Measurements from ENCODE around the gene LRP1. TPM values are rescaled to one million over a fixed set of nuclear protein-coding genes. Genes with fewer than 3 reads are reported as not detected.

Gene LRP1
- total RNA-seq, 1 donor = 56.0 TPM

- H3K4me1 ChIP-seq (ENCODE audit: insufficient read depth, low read length) = peaks cover 73% of the 10 kb centered on the region
- H3K4me3 ChIP-seq (ENCODE audit: low read length) = no peak overlapping the region
- H3K9me3 ChIP-seq (ENCODE audit: low read depth, low read length) = no peaks in the 10 kb centered on the region
- peaks cover 36% of the 10 kb centered on the region for H3K27me3 ChIP-seq (ENCODE audit: insufficient read depth, low read length)
These were observed 105.9 kb downstream of the LRP1 start for GRCh38 chr12:57234233-57234570.

GRCh38 chr12:57234571-57235016 lies 106.3 kb downstream of the LRP1 start:
- no peaks in the 10 kb centered on the region for H3K9me3 ChIP-seq (ENCODE audit: low read depth, low read length)
- no peak overlapping the region for H3K4me3 ChIP-seq (ENCODE audit: low read length)
- peaks cover 39% of the 10 kb centered on the region for H3K27me3 ChIP-seq (ENCODE audit: insufficient read depth, low read length)
- peaks cover 73% of the 10 kb centered on the region for H3K4me1 ChIP-seq (ENCODE audit: insufficient read depth, low read length)

GRCh38 chr12:57235017-57235727 lies 106.9 kb downstream of the LRP1 start:
- peaks cover 73% of the 10 kb centered on the region for H3K4me1 ChIP-seq (ENCODE audit: insufficient read depth, low read length)
- peaks cover 45% of the 10 kb centered on the region for H3K27me3 ChIP-seq (ENCODE audit: insufficient read depth, low read length)

GRCh38 chr12:57235728-57236131 lies 107.4 kb downstream of the LRP1 start:
- H3K9me3 ChIP-seq (ENCODE audit: low read depth, low read length) = no peaks in the 10 kb centered on the region
- H3K27me3 ChIP-seq (ENCODE audit: insufficient read depth, low read length) = peaks cover 51% of the 10 kb centered on the region
- peaks cover 73% of the 10 kb centered on the region for H3K4me1 ChIP-seq (ENCODE audit: insufficient read depth, low read length)
- H3K4me3 ChIP-seq (ENCODE audit: low read length) = no peak overlapping the region

More at GRCh38 chr12:57235017-57235727, 106.9 kb downstream of the LRP1 start:
- no peak overlapping the region for H3K4me3 ChIP-seq (ENCODE audit: low read length)
- no peaks in the 10 kb centered on the region for H3K9me3 ChIP-seq (ENCODE audit: low read depth, low read length)

- H3K27me3 ChIP-seq (ENCODE audit: insufficient read depth, low read length) = peaks cover 57% of the 10 kb centered on the region
These were observed 108.1 kb downstream of the LRP1 start for GRCh38 chr12:57236201-57236924.

GRCh38 chr12:57236925-57237595 lies 108.8 kb downstream of the LRP1 start:
- Histone ChIP-seq H3K9me3 (ENCODE audit: low read depth, low read length) (no peaks in the 10 kb centered on the region), H3K27me3 (ENCODE audit: insufficient read depth, low read length) (peaks cover 64% of the 10 kb centered on the region), H3K4me3 (ENCODE audit: low read length) (no peak overlapping the region), H3K4me1 (ENCODE audit: insufficient read depth, low read length) (peaks cover 80% of the 10 kb centered on the region)

More at GRCh38 chr12:57236201-57236924, 108.1 kb downstream of the LRP1 start:
- Histone ChIP-seq H3K4me1 (ENCODE audit: insufficient read depth, low read length) (peaks cover 73% of the 10 kb centered on the region), H3K9me3 (ENCODE audit: low read depth, low read length) (no peaks in the 10 kb centered on the region), H3K4me3 (ENCODE audit: low read length) (no peak overlapping the region)

- Histone ChIP-seq H3K27me3 (ENCODE audit: insufficient read depth, low read length) (peaks cover 69% of the 10 kb centered on the region), H3K4me3 (ENCODE audit: low read length) (no peak overlapping the region), H3K9me3 (ENCODE audit: low read depth, low read length) (no peaks in the 10 kb centered on the region), H3K4me1 (ENCODE audit: insufficient read depth, low read length) (peaks cover 85% of the 10 kb centered on the region)
These were observed 109.3 kb downstream of the LRP1 start for GRCh38 chr12:57237596-57237931.

GRCh38 chr12:57237932-57238853 lies 109.9 kb downstream of the LRP1 start:
- Histone ChIP-seq H3K4me1 (ENCODE audit: insufficient read depth, low read length) (peaks cover 91% of the 10 kb centered on the region), H3K9me3 (ENCODE audit: low read depth, low read length) (no peaks in the 10 kb centered on the region), H3K27me3 (ENCODE audit: insufficient read depth, low read length) (peaks cover 71% of the 10 kb centered on the region), H3K4me3 (ENCODE audit: low read length) (peak overlapping the region; percentile 15)

- peaks cover 95% of the 10 kb centered on the region for H3K4me1 ChIP-seq (ENCODE audit: insufficient read depth, low read length)
- H3K9me3 ChIP-seq (ENCODE audit: low read depth, low read length) = no peaks in the 10 kb centered on the region
- peaks cover 71% of the 10 kb centered on the region for H3K27me3 ChIP-seq (ENCODE audit: insufficient read depth, low read length)
- H3K4me3 ChIP-seq (ENCODE audit: low read length) = peak overlapping the region; percentile 15
These were observed 110.7 kb downstream of the LRP1 start for GRCh38 chr12:57238854-57239554.

GRCh38 chr12:57239587-57240065 lies 111.3 kb downstream of the LRP1 start:
- peaks cover 71% of the 10 kb centered on the region for H3K27me3 ChIP-seq (ENCODE audit: insufficient read depth, low read length)
- H3K4me3 ChIP-seq (ENCODE audit: low read length) = peak overlapping the region; percentile 42
- peaks cover 92% of the 10 kb centered on the region for H3K4me1 ChIP-seq (ENCODE audit: insufficient read depth, low read length)
- no peaks in the 10 kb centered on the region for H3K9me3 ChIP-seq (ENCODE audit: low read depth, low read length)

GRCh38 chr12:57240066-57240921 lies 112.0 kb downstream of the LRP1 start:
- Histone ChIP-seq H3K4me1 (ENCODE audit: insufficient read depth, low read length) (peaks cover 87% of the 10 kb centered on the region), H3K4me3 (ENCODE audit: low read length) (peak overlapping the region; percentile 42), H3K27me3 (ENCODE audit: insufficient read depth, low read length) (peaks cover 71% of the 10 kb centered on the region), H3K9me3 (ENCODE audit: low read depth, low read length) (no peaks in the 10 kb centered on the region)

GRCh38 chr12:57240926-57241401 lies 112.7 kb downstream of the LRP1 start:
- peaks cover 81% of the 10 kb centered on the region for H3K4me1 ChIP-seq (ENCODE audit: insufficient read depth, low read length)
- H3K9me3 ChIP-seq (ENCODE audit: low read depth, low read length) = no peaks in the 10 kb centered on the region
- H3K4me3 ChIP-seq (ENCODE audit: low read length) = no peak overlapping the region
- H3K27me3 ChIP-seq (ENCODE audit: insufficient read depth, low read length) = peaks cover 65% of the 10 kb centered on the region

Data from mononuclear cell (primary cell).